ENCODE measurements around the gene ABCA5.

Gene ABCA5

DNA sequence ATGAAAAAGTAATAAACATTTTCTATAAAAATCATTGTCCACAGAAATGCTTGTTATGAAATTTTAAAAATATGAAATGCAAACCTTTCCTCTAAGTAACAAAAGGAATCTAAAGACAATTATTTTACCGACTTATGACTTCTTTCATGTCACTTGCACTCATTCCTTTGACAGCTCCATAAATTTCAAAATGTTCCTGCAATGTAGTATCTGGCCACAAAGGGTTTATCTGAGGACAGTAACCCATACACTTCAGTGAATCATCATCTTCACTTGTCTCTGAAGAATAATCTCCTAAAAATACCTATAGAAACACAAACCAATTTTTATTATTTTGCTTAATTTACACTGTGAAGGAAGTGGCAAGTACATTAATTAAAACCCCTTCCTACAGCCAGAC lies 72.7 kb downstream of the ABCA5 start:
- no peak for DNase-seq (ENCODE audit: low spot score)

GRCh38 chr17:69250641-69251040 lies 76.3 kb downstream of the ABCA5 start:
- DNase-seq (ENCODE audit: low spot score), result no peak

- DNase-seq (ENCODE audit: low spot score), result peak; percentile 51
These were observed 80.1 kb downstream of the ABCA5 start for GRCh38 chr17:69246726-69247375.

- no peak for DNase-seq (ENCODE audit: low spot score)
These were observed 80.7 kb downstream of the ABCA5 start for GRCh38 chr17:69246202-69246601.

- no peak for DNase-seq (ENCODE audit: low spot score)
These were observed 81.3 kb downstream of the ABCA5 start for GRCh38 chr17:69245617-69246016.

DNA sequence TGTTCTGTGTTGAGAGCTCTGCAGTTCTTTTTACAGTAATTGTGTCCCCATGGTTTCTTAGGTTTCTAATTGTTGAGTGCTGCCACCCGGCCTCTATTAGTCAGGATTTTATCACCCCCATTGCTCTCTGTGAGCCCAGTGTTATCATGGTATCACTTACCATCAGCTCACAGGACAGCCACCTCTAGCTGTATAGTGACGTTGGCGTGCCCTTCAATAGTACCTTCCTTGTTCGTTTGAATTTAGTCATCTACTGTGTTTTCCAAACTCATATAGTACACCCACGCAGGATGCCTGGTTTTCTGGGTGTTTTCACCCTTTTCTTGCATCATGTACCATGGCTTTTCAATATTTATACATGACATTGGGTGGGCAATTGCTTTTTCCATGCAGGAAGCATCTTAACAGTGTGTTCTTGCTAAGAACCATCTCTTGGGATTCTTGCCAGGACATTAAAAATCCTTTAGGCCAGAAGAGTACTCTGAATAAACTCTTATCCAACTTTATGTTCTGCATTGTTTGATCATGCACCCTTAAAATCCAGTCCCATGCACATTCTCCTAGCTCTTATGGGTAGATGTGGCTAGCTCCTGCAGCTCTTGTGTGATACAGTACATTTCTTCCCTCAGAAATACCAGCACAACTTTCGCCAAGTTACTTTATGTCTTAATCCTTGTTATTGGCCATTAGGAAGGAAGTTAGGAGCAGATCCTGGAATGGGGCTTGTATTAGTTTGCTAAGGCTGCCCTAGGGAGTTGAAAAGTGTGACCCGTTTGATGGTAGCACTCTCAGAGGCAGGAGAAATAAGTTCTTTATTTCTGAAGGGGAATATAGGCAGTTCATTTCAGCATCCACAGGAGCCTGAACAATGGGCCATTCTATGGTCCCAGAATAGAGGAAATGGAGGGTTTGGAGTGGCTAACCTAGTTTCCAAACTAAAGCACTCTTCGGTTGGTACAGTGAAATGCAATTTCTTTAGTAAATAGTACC lies 87.0 kb downstream of the ABCA5 start:
- DNase-seq (ENCODE audit: low spot score), result no peak

- no peak for DNase-seq (ENCODE audit: low spot score)
These were observed 90.0 kb downstream of the ABCA5 start for GRCh38 chr17:69236946-69237345.

DNA sequence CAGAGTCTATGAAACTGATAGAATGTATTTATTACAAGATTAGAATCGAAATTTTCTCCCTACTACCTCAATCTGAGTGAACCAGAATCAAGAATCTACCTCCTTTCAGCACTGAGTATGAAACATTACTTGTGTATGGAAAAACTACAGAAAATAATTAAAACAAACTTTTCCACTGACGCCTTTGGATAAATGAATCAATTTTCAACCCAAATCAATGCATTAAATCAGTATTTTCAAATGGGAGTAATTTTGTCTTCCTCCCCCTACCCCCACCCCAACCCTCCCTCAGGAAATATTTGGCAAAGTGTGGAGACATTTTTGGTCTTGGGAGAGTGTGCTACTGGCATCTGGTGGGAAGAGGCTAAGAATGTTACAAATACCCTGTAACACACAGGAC lies 90.5 kb downstream of the ABCA5 start:
- no peak for DNase-seq (ENCODE audit: low spot score)

- DNase-seq (ENCODE audit: low spot score), result peak; percentile 69
These were observed 91.4 kb downstream of the ABCA5 start for GRCh38 chr17:69235338-69236058.

- no peak for DNase-seq (ENCODE audit: low spot score)
These were observed 94.3 kb downstream of the ABCA5 start for GRCh38 chr17:69232650-69233049.

DNA sequence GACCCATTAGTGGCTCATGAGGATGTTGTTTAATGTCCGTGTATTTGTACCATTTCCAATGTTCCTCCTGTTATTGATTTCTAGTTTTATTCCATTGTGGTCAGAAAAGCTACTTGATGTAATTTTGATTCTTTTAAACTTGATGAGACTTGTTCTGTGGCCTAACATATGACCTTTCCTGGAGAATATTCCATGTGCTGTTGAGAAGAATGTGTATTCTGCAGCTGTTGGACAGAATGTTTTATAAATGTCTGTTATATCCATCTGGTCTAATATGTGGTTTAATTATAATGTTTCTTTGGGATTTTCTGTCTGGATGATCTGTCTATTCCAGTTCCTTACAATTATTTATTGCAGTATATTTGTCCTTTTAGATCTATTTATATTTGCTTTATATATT lies 95.4 kb downstream of the ABCA5 start:
- DNase-seq (ENCODE audit: low spot score), result no peak

- DNase-seq (ENCODE audit: low spot score), result no peak
These were observed 96.0 kb downstream of the ABCA5 start for GRCh38 chr17:69230939-69231338.

GRCh38 chr17:69228576-69228975 lies 98.4 kb downstream of the ABCA5 start, which contains the start of gene ABCA10:
TSS of gene ABCA10 (minus strand) at chr17:69228824. CDS start at chr17:69225358, 3,466 bp downstream.
- no peak for DNase-seq (ENCODE audit: low spot score)

GRCh38 chr17:69228018-69228417 lies 98.9 kb downstream of the ABCA5 start:
- no peak for DNase-seq (ENCODE audit: low spot score)

DNA sequence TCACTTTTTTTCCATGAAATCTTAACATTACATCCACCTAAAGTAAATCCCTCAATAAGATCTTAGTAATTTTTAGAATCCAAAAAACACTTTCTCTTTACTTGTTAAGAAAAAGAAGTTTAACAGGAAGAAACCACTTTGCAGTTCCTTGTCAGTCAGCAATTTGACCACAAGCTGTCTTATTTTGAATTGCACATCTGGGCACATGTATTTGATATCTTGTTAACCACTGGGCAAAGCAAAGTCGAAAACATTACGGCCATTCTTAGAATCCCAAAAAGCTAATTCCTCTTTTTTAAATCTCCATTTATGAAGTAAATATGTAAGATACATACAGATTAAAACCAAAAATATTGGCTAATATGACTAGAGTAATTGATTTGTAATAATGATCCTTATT lies 99.4 kb downstream of the ABCA5 start:
- DNase-seq (ENCODE audit: low spot score), result no peak

DNA sequence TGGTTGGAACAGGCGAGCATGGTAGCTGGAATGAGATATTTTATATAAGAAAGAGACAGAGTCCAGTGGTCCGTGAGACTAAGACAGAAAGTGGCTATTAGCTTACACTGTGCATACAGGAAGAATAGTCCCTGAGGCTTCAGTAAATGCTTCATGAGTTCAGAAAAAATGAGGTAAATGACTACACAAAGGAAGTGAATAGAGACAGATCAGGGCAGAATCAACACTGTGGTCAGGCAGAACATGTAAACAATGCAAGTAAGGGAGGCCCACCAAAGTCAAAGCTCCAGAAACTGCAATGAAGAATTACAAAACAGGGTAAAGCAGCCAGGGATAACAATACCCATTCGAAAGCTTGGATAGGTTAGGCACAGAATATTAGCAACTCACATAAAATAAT lies 103.1 kb downstream of the ABCA5 start:
- DNase-seq (ENCODE audit: low spot score), result no peak

GRCh38 chr17:69222707-69223258 lies 104.2 kb downstream of the ABCA5 start:
- no peak for DNase-seq (ENCODE audit: low spot score)

- DNase-seq (ENCODE audit: low spot score), result no peak
These were observed 106.8 kb downstream of the ABCA5 start for GRCh38 chr17:69220098-69220497.

- DNase-seq (ENCODE audit: low spot score), result no peak
These were observed 107.9 kb downstream of the ABCA5 start for GRCh38 chr17:69218986-69219385.

DNA sequence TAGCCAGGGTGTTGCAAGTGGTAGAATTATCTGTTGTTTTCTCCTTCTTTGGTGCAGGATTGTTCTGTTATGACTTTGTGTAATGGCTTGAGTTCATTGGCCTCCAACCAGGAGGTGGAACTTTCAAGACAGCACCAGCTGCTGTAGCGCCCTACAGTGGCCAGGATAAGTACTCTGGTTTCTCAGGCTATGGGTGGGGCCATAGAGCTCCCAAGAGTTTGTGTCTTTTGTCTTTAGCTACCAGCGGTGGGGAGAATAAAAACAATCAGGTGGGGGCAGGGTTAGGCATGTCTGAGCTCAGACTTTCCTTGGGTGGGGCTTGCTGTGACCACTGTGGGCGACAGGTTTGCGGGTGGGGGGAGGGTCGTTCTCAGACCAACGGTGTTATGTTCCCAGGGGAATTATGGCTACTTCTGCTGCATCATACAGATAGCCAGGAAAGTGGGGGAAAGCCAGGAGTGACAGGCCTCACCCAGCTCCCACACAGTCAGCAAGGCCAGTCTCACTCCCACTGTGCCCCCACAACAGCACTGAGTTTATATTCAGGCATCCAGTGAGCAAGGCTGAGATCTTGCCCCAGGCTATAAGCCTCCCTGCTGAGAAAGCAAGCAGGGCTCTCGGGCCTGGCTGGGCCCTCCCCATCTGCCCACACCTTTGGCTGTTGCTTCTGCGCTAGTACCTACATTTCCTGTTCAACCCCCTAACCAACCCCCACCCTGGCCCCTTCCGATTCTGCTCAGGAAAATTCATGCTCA lies 113.7 kb downstream of the ABCA5 start:
- DNase-seq (ENCODE audit: low spot score), result no peak

GRCh38 chr17:69208640-69209039 lies 118.3 kb downstream of the ABCA5 start:
- no peak for DNase-seq (ENCODE audit: low spot score)
